Measurements from ENCODE around the gene SMARCB1.

Gene SMARCB1

GRCh38 chr22:23774922-23775436 is 11.8 kb upstream of the SMARCB1 start:
- TF ChIP-seq MYC (IDR thresholded peaks at IDR 0.05; ENCODE audit: low read depth, low read length) = no peak
- TF ChIP-seq MAX (IDR thresholded peaks at IDR 0.05; ENCODE audit: low read depth, low read length) = no peak
- TF ChIP-seq, protein P1, sequence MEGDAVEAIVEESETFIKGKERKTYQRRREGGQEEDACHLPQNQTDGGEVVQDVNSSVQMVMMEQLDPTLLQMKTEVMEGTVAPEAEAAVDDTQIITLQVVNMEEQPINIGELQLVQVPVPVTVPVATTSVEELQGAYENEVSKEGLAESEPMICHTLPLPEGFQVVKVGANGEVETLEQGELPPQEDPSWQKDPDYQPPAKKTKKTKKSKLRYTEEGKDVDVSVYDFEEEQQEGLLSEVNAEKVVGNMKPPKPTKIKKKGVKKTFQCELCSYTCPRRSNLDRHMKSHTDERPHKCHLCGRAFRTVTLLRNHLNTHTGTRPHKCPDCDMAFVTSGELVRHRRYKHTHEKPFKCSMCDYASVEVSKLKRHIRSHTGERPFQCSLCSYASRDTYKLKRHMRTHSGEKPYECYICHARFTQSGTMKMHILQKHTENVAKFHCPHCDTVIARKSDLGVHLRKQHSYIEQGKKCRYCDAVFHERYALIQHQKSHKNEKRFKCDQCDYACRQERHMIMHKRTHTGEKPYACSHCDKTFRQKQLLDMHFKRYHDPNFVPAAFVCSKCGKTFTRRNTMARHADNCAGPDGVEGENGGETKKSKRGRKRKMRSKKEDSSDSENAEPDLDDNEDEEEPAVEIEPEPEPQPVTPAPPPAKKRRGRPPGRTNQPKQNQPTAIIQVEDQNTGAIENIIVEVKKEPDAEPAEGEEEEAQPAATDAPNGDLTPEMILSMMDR (IDR thresholded peaks at IDR 0.05; ENCODE audit: low read depth, low read length) = no peak
- TF ChIP-seq POLR2A (IDR thresholded peaks at IDR 0.05; ENCODE audit: extremely low read depth, insufficient read length) = no peak
- no peak overlapping the region for H3K4me3 ChIP-seq (ENCODE audit: low read depth, low read length)
- DNase-seq (ENCODE audit: low read depth) = no peak

DNA sequence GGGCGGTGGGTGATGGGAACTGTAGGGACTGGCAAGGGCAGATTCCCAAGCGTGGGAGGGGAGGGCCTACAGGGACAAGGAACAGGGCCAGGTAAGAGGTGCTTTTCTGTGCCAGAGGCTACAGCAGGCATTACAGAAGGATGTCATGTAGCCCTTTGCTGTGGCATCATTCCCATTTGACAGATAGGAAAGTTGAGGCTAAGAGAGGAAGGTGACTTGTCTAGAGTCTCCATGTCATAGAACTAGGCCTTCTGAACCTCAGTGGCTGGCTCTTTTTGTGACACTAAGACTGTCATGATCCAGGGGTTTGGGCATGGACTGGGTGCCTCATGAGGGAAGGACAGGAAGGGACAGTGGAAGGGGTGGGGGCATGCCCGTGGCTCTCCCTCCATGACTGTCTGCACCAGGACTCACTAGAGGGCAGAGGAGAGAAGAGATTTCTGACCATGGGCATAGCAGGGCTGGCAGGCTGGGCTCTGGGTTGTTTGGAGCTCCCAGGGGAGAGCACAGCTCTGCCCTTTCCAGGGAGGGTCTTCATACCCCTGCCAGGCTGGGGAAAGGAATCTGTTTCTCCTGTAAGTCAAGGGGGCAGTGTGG is 10.9 kb upstream of the SMARCB1 start:
- no peak for DNase-seq (ENCODE audit: low read depth)
- no peak for TF ChIP-seq MYC (IDR thresholded peaks at IDR 0.05; ENCODE audit: low read depth, low read length)
- TF ChIP-seq MAX (IDR thresholded peaks at IDR 0.05; ENCODE audit: low read depth, low read length) = no peak
- TF ChIP-seq, protein P1 (IDR thresholded peaks at IDR 0.05; ENCODE audit: low read depth, low read length) = no peak
- no peak for TF ChIP-seq POLR2A (IDR thresholded peaks at IDR 0.05; ENCODE audit: extremely low read depth, insufficient read length)
- no peak overlapping the region for H3K4me3 ChIP-seq (ENCODE audit: low read depth, low read length)

DNA sequence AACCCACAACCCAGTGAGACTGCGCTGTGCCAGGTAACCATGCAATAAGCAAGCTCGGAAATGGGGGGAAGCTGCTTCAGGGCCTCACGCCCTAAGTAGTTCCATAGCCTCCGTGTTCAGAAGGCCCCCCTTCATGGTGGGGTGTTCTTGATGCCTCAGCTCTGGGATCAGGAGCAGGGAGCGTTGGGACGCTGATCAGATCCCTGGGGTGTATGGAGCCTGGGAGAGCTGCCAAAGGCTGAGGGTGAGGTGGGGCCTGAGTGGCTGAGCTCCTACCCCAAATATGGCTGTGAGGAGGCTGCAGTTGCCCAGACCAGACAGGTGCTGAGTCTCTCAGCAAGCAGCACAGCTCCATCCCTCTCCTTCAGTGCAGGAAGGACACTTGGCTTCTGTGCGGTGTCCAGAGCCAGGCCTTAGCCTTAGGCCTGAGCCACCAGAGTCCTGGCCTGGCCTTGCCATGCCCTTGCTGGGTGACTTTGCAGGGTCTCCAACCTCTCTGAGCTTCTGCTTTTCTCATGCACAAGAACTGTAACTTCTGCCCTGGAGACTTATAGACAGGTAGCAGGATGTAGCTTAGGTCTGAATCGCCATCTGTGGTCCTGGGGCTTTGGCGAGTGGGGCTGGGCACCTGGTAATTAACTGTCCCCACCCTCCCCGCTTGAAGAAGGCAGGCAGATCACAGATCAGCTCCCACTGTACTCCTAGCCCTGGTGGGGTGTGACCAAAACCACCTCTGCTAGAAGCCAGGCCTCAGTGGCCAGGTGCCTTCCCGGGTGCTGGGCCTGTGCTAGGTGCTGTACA is 8.8 kb upstream of the SMARCB1 start:
- no peak for DNase-seq (ENCODE audit: low read depth)
- TF ChIP-seq, protein P1 (IDR thresholded peaks at IDR 0.05; ENCODE audit: low read depth, low read length) = no peak
- no peak for TF ChIP-seq MYC (IDR thresholded peaks at IDR 0.05; ENCODE audit: low read depth, low read length)
- TF ChIP-seq MAX (IDR thresholded peaks at IDR 0.05; ENCODE audit: low read depth, low read length) = no peak
- TF ChIP-seq POLR2A (IDR thresholded peaks at IDR 0.05; ENCODE audit: extremely low read depth, insufficient read length) = no peak
- H3K4me3 ChIP-seq (ENCODE audit: low read depth, low read length) = no peak overlapping the region

GRCh38 chr22:23778577-23778900 is 8.2 kb upstream of the SMARCB1 start:
- H3K4me3 ChIP-seq (ENCODE audit: low read depth, low read length) = no peak overlapping the region
- no peak for DNase-seq (ENCODE audit: low read depth)
- TF ChIP-seq MYC (IDR thresholded peaks at IDR 0.05; ENCODE audit: low read depth, low read length) = no peak
- TF ChIP-seq MAX (IDR thresholded peaks at IDR 0.05; ENCODE audit: low read depth, low read length) = no peak
- TF ChIP-seq POLR2A (IDR thresholded peaks at IDR 0.05; ENCODE audit: extremely low read depth, insufficient read length) = no peak
- TF ChIP-seq, protein P1 (IDR thresholded peaks at IDR 0.05; ENCODE audit: low read depth, low read length) = no peak

DNA sequence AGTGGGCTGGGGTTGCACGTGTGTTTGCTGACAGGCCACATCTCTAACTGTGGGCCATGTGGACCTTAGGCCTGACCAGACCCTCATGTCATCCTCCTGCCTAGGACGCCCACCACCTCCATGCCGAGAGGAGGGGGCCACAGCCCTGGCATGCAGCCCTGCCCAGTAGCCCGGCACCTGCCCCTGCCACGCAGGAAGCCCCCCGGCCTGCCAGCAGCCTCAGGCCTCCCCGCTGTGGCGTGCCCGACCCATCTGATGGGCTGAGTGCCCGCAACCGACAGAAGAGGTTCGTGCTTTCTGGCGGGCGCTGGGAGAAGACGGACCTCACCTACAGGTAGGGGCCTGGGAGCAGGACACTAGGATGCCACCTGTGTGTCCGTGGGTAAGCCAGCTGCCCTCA is 7.7 kb upstream of the SMARCB1 start:
- TF ChIP-seq MYC (IDR thresholded peaks at IDR 0.05; ENCODE audit: low read depth, low read length) = no peak
- TF ChIP-seq, protein P1 (IDR thresholded peaks at IDR 0.05; ENCODE audit: low read depth, low read length) = no peak
- no peak overlapping the region for H3K4me3 ChIP-seq (ENCODE audit: low read depth, low read length)
- DNase-seq (ENCODE audit: low read depth) = no peak
